ENCODE measurements around the gene C12orf60. TPM values are rescaled to one million over a fixed set of nuclear protein-coding genes. Genes with fewer than 3 reads are reported as not detected.

The C12orf60 gene
- total and polyA plus RNA-seq, 2 experiments from 2014 or later, result 1.2 TPM

GRCh38 chr12:14871247-14871646, 67.8 kb downstream of the C12orf60 start:
- Histone ChIP-seq H3K27me3 (replicated peaks; ENCODE audit: insufficient read depth) (no peaks in the 10 kb centered on the region), H4K20me1 (ENCODE audit: insufficient read depth) (no peaks in the 10 kb centered on the region), H3K9me3 (ENCODE audit: low read depth) (no peaks in the 10 kb centered on the region), H3K4me1 (ENCODE audit: insufficient read depth) (no peaks in the 10 kb centered on the region), H3K36me3 (ENCODE audit: low read depth) (no peaks in the 10 kb centered on the region), H3K9me2 (ENCODE audit: insufficient read depth) (no peaks in the 10 kb centered on the region), H3K4me3 (no peak overlapping the region), H3K79me2 (ENCODE audit: insufficient read depth) (no peaks in the 10 kb centered on the region), H3K9ac (no peak overlapping the region), H2AFZ (no peak overlapping the region), H3K27ac (no peak overlapping the region), H3F3A (ENCODE audit: insufficient read depth) (no peaks in the 10 kb centered on the region), H3K4me2 (ENCODE audit: unreplicated experiment) (no peak overlapping the region)
- no peak for TF ChIP-seq EZH2phosphoT487 (IDR thresholded peaks at IDR 0.05; ENCODE audit: insufficient read depth, low read depth)
- no peak for TF ChIP-seq EZH2 (IDR thresholded peaks at IDR 0.05; ENCODE audit: insufficient read depth, poor library complexity, severe bottlenecking)
- WGBS, 2 experiments (ENCODE audit: low coverage in 1 of 2, low lambda C conversion rate in 2 of 2, missing lambda C conversion rate in 2 of 2), result 94 to 97% methylated on average over 1 of the region's 1 CpG
- no peak for DNase-seq
- in situ Hi-C loops (cut with MboI), result no loop called here

DNA sequence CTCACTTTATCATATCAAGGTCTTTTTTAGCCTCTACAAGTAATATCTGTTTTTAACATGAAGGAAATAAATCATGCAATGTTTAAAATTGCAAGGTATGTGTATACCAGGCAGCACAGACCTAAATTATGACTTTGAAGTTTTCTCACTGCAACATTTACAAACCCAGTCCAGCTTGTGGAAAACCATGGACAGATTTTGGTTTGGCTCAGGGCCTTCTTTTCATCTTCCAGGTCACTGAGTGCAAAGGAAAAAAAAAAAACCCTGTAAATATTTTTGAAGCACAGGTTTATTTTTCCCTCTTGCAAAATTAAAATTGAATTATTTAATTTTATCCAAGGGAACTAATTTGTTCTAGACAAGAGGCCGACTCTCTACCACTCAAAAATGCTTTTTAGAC, 68.4 kb downstream of the C12orf60 start:
- TF ChIP-seq EZH2phosphoT487 (IDR thresholded peaks at IDR 0.05; ENCODE audit: insufficient read depth, low read depth), result no peak
- TF ChIP-seq EZH2 (IDR thresholded peaks at IDR 0.05; ENCODE audit: insufficient read depth, poor library complexity, severe bottlenecking), result no peak
- Histone ChIP-seq H3K9ac (no peak overlapping the region), H3K4me1 (ENCODE audit: insufficient read depth) (no peaks in the 10 kb centered on the region), H3K9me2 (ENCODE audit: insufficient read depth) (no peaks in the 10 kb centered on the region), H3K27ac (no peak overlapping the region), H3K4me3 (no peak overlapping the region), H3K79me2 (ENCODE audit: insufficient read depth) (no peaks in the 10 kb centered on the region), H4K20me1 (ENCODE audit: insufficient read depth) (no peaks in the 10 kb centered on the region), H3K36me3 (ENCODE audit: low read depth) (no peaks in the 10 kb centered on the region), H3K4me2 (ENCODE audit: unreplicated experiment) (no peak overlapping the region), H2AFZ (no peak overlapping the region), H3K9me3 (ENCODE audit: low read depth) (no peaks in the 10 kb centered on the region), H3F3A (ENCODE audit: insufficient read depth) (no peaks in the 10 kb centered on the region), H3K27me3 (replicated peaks; ENCODE audit: insufficient read depth) (no peaks in the 10 kb centered on the region)
- in situ Hi-C loops (cut with MboI), result no loop called here
- DNase-seq, result no peak
- 36 to 40% methylated on average over 1 of the region's 1 CpG for WGBS, 2 experiments (ENCODE audit: low coverage in 1 of 2, low lambda C conversion rate in 2 of 2, missing lambda C conversion rate in 2 of 2)

GRCh38 chr12:14873440-14874185, 70.1 kb downstream of the C12orf60 start:
- WGBS, 2 experiments (ENCODE audit: low coverage in 1 of 2, low lambda C conversion rate in 2 of 2, missing lambda C conversion rate in 2 of 2), result 40 to 60% methylated on average over 1 of the region's 1 CpG
- in situ Hi-C loops (cut with MboI), result no loop called here

More at GRCh38 chr12:14873440-14874185, 70.1 kb downstream of the C12orf60 start:
- Histone ChIP-seq H3K27me3 (replicated peaks; ENCODE audit: insufficient read depth) (no peaks in the 10 kb centered on the region), H3K36me3 (ENCODE audit: low read depth) (no peaks in the 10 kb centered on the region), H2AFZ (no peak overlapping the region), H3K9me3 (ENCODE audit: low read depth) (no peaks in the 10 kb centered on the region), H3K27ac (no peak overlapping the region), H3K9me2 (ENCODE audit: insufficient read depth) (no peaks in the 10 kb centered on the region), H3K4me3 (no peak overlapping the region), H3K4me2 (ENCODE audit: unreplicated experiment) (no peak overlapping the region), H3K9ac (no peak overlapping the region), H3F3A (ENCODE audit: insufficient read depth) (no peaks in the 10 kb centered on the region), H3K79me2 (ENCODE audit: insufficient read depth) (no peaks in the 10 kb centered on the region), H3K4me1 (ENCODE audit: insufficient read depth) (no peaks in the 10 kb centered on the region), H4K20me1 (ENCODE audit: insufficient read depth) (no peaks in the 10 kb centered on the region)
- no peak for TF ChIP-seq EZH2phosphoT487 (IDR thresholded peaks at IDR 0.05; ENCODE audit: insufficient read depth, low read depth)
- TF ChIP-seq EZH2 (IDR thresholded peaks at IDR 0.05; ENCODE audit: insufficient read depth, poor library complexity, severe bottlenecking), result no peak
- DNase-seq, result no peak

Other genes starting within 250 kb of the C12orf60 start
- gene PLBD1, start 235.8 kb upstream of the C12orf60 start, total RNA-seq (2014; rRNA removed; shearing (Covaris generic)), result 0.51 and 0.65 TPM in 2 replicates
- 0.13 and 0.29 TPM in 2 replicates for gene PLBD1, start 235.8 kb upstream of the C12orf60 start, polyA plus RNA-seq (2016; fragmentation: Nextera tagmentation; extraction: Ambion mirVana)
- not detected in 2 replicates for gene GUCY2C, start 107.1 kb upstream of the C12orf60 start, total RNA-seq (2014; rRNA removed; shearing (Covaris generic))
- gene GUCY2C, start 107.1 kb upstream of the C12orf60 start, polyA plus RNA-seq (2016; fragmentation: Nextera tagmentation; extraction: Ambion mirVana), result not detected in 2 replicates
- 5.5 and 11.8 TPM in 2 replicates for gene WBP11, start 192 bp upstream of the C12orf60 start, total RNA-seq (2014; rRNA removed; shearing (Covaris generic))
- 44.0 and 46.1 TPM in 2 replicates for gene WBP11, start 192 bp upstream of the C12orf60 start, polyA plus RNA-seq (2016; fragmentation: Nextera tagmentation; extraction: Ambion mirVana)
- not detected in 2 replicates for gene SMCO3, start 10.5 kb downstream of the C12orf60 start, total RNA-seq (2014; rRNA removed; shearing (Covaris generic))
- gene SMCO3, start 10.5 kb downstream of the C12orf60 start, polyA plus RNA-seq (2016; fragmentation: Nextera tagmentation; extraction: Ambion mirVana), result not detected in 2 replicates
- not detected in 2 replicates for gene ART4, start 39.9 kb downstream of the C12orf60 start, total RNA-seq (2014; rRNA removed; shearing (Covaris generic))
- not detected in 2 replicates for gene ART4, start 39.9 kb downstream of the C12orf60 start, polyA plus RNA-seq (2016; fragmentation: Nextera tagmentation; extraction: Ambion mirVana)
- 0.86 TPM in 1 of 2 replicates, not detected in the other for gene MGP, start 82.2 kb downstream of the C12orf60 start, total RNA-seq (2014; rRNA removed; shearing (Covaris generic))
- gene MGP, start 82.2 kb downstream of the C12orf60 start, polyA plus RNA-seq (2016; fragmentation: Nextera tagmentation; extraction: Ambion mirVana), result 1.3 and 2.5 TPM in 2 replicates
- gene ERP27, start 134.9 kb downstream of the C12orf60 start, total RNA-seq (2014; rRNA removed; shearing (Covaris generic)), result not detected in 2 replicates
- gene ERP27, start 134.9 kb downstream of the C12orf60 start, polyA plus RNA-seq (2016; fragmentation: Nextera tagmentation; extraction: Ambion mirVana), result not detected in 2 replicates
- 8.3 and 8.5 TPM in 2 replicates for gene ARHGDIB, start 157.9 kb downstream of the C12orf60 start, total RNA-seq (2014; rRNA removed; shearing (Covaris generic))
- gene ARHGDIB, start 157.9 kb downstream of the C12orf60 start, polyA plus RNA-seq (2016; fragmentation: Nextera tagmentation; extraction: Ambion mirVana), result 10.4 and 13.4 TPM in 2 replicates
- gene PDE6H, start 169.4 kb downstream of the C12orf60 start, total RNA-seq (2014; rRNA removed; shearing (Covaris generic)), result not detected in 2 replicates
- gene PDE6H, start 169.4 kb downstream of the C12orf60 start, polyA plus RNA-seq (2016; fragmentation: Nextera tagmentation; extraction: Ambion mirVana), result not detected in 2 replicates

Measured in GM23248 (cell line).